OCI-LY7 (cell line): ENCODE results near the gene FBXO42.

ENCODE experiments used
- CTCF ChIP-seq: fragments of 200-600 bp; sonication (generic); conservative IDR thresholded peaks from 2 replicates; pipeline ENCODE4 v1.5.1; 2014; ENCODE audit warnings: mild to moderate bottlenecking, antibody characterized with exemption, low read length, moderate library complexity, mixed read lengths
- EZH2phosphoT487 ChIP-seq: fragments of 200-600 bp; sonication (generic); IDR thresholded peaks from 2 replicates; pipeline ENCODE4 v1.6.1; 2018; ENCODE audit warnings: low read depth, borderline replicate concordance, mild to moderate bottlenecking, mixed run types, antibody characterized with exemption, low read length, moderate library complexity, mixed read lengths

GRCh38 chr1:16394977-16395376 is 42.7 kb upstream of the FBXO42 start:
- TF ChIP-seq CTCF (no peak), EZH2phosphoT487 (no peak)
